OCI-LY3 (cell line): ENCODE data around the gene CSNK1A1.
"Not testable (repeated sequence)": the region's sequence is repeated elsewhere in the genome, so short reads cannot be mapped to it uniquely, and the experiment has no call there.

ENCODE experiments used
- H2AFZ ChIP-seq: fragments of 200-600, 300-600 bp; shearing (Covaris generic); 2 replicates; pipeline ENCODE4 v1.6.0; 2014; ENCODE audit warnings: antibody characterized with exemption, low read depth, low read length
- H3K27ac ChIP-seq: fragments of 200-600, 300-600 bp; sonication (generic); 2 replicates; pipeline ENCODE4 v1.5.1; 2014; ENCODE audit warnings: mild to moderate bottlenecking, low read length, moderate library complexity, mixed read lengths
- H3K27me3 ChIP-seq: fragments of 200-600, 300-600 bp; sonication (generic); 2 replicates; pipeline ENCODE4 v1.6.1; 2014; ENCODE audit warnings: low read depth, low read length, mixed read lengths
- H3K36me3 ChIP-seq: fragments of 200-600, 300-600 bp; sonication (generic); replicated peaks from 2 replicates; pipeline ENCODE3; 2014; ENCODE audit warnings: low read depth, low read length, mixed read lengths
- H3K4me1 ChIP-seq: fragments of 300-600, 200-600 bp; sonication (generic); 2 replicates; pipeline ENCODE4 v1.6.1; 2014; ENCODE audit warnings: low read length, mixed read lengths
- H3K4me2 ChIP-seq: fragments of 200-600, 300-600 bp; sonication (generic); 2 replicates; pipeline ENCODE4 v1.6.1; 2014; ENCODE audit warnings: low read length, mixed read lengths
- H3K4me3 ChIP-seq: fragments of 300-600, 200-600 bp; sonication (generic); 2 replicates; pipeline ENCODE4 v1.5.1; 2014; ENCODE audit warnings: antibody characterized with exemption, mild to moderate bottlenecking, low read length, moderate library complexity
- H3K79me2 ChIP-seq: fragments of 300-600, 200-600 bp; shearing (Covaris generic); 2 replicates; pipeline ENCODE4 v1.6.1; 2014; ENCODE audit warnings: mild to moderate bottlenecking, low read length, mixed read lengths
- H3K9ac ChIP-seq: fragments of 300-600, 200-600 bp; shearing (Covaris generic); 2 replicates; pipeline ENCODE4 v1.6.0; 2014; ENCODE audit warnings: mild to moderate bottlenecking, low read length, moderate library complexity
- H3K9me3 ChIP-seq: fragments of 200-600, 300-600 bp; shearing (Covaris generic); 2 replicates; pipeline ENCODE4 v1.6.1; 2014; ENCODE audit warnings: low read length, mixed read lengths; ENCODE audit not compliant: insufficient read depth
- H4K20me1 ChIP-seq: fragments of 200-600, 300-600 bp; sonication (generic); 2 replicates; pipeline ENCODE4 v1.6.1; 2016; ENCODE audit warnings: low read length, mixed read lengths; ENCODE audit not compliant: insufficient read depth
- EZH2phosphoT487 ChIP-seq: fragments of 200-600 bp; shearing (Covaris generic); IDR thresholded peaks from 2 replicates; pipeline ENCODE4 v1.6.1; 2018; ENCODE audit warnings: antibody characterized with exemption, mixed run types, low read depth
- TF ChIP-seq, protein P1 (sequence below): fragments of 200-600, 300-600 bp; sonication (generic); IDR thresholded peaks from 2 replicates; pipeline ENCODE4 v1.5.1; 2014; ENCODE audit warnings: antibody characterized with exemption, low read length, low read depth

CSNK1A1 gene

DNA sequence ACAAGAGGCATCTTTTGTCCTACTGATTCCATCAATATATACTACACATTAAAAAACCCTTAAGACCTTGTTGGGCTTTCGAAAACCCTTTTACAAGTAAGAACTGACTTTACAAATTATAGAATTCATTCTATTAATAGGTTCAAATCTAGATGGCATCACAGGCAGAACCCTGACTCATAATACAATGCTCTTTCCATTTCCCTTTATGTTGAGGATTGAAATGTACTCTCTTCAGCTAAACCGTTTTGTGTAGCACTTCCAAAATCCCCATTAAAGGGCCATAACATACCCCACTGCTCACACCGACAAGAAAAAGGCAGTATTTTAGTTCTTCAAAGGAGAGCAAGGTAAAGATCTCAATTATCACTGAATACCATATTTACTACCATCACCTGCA is 11.2 kb downstream of the CSNK1A1 start:
- Histone ChIP-seq H3K36me3 (peaks cover 13% of the 10 kb centered on the region), H3K79me2 (peaks cover 95% of the 10 kb centered on the region), H3K9me3 (no peaks in the 10 kb centered on the region), H2AFZ (no peak overlapping the region), H3K9ac (no peak overlapping the region), H3K4me1 (no peaks in the 10 kb centered on the region), H4K20me1 (peaks cover 31% of the 10 kb centered on the region), H3K27ac (no peak overlapping the region), H3K4me3 (no peak overlapping the region), H3K27me3 (no peaks in the 10 kb centered on the region), H3K4me2 (no peak overlapping the region)
- no peak for TF ChIP-seq EZH2phosphoT487
- TF ChIP-seq, protein P1, sequence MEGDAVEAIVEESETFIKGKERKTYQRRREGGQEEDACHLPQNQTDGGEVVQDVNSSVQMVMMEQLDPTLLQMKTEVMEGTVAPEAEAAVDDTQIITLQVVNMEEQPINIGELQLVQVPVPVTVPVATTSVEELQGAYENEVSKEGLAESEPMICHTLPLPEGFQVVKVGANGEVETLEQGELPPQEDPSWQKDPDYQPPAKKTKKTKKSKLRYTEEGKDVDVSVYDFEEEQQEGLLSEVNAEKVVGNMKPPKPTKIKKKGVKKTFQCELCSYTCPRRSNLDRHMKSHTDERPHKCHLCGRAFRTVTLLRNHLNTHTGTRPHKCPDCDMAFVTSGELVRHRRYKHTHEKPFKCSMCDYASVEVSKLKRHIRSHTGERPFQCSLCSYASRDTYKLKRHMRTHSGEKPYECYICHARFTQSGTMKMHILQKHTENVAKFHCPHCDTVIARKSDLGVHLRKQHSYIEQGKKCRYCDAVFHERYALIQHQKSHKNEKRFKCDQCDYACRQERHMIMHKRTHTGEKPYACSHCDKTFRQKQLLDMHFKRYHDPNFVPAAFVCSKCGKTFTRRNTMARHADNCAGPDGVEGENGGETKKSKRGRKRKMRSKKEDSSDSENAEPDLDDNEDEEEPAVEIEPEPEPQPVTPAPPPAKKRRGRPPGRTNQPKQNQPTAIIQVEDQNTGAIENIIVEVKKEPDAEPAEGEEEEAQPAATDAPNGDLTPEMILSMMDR = no peak

DNA sequence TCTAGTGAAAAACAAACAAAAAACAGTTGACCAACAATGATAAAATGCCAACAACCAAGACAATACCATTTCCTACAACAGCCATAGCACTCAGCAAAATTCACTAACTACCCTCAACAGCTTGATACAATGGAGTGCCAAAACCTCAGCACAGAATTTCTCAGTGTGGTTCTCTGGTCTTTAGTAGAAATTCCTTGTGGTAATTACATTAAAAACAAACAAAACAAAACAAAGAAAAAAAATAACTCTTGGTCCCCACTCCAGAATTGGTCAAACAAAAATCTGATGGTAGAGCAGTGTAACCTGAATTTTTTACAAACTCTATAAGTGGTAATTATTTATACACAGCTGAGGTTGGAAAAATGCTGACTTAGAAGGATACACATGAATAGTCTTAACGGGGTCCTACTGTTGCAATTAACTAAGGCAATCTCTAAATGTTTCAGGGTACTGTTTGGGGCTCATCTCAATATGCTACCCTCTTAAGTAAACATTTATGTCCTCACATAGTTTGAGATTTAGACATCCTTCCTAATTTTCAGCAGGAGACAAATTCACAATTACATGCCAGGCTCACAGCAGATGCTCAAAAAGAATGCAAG is 13.8 kb downstream of the CSNK1A1 start:
- no peak overlapping the region for H2AFZ ChIP-seq
- H3K4me3 ChIP-seq = no peak overlapping the region
- no peaks in the 10 kb centered on the region for H3K4me1 ChIP-seq
- H3K9me3 ChIP-seq = no peaks in the 10 kb centered on the region
- no peak overlapping the region for H3K9ac ChIP-seq
- H3K27ac ChIP-seq = no peak overlapping the region
- TF ChIP-seq EZH2phosphoT487 = no peak
- TF ChIP-seq, protein P1 = no peak
- no peaks in the 10 kb centered on the region for H3K27me3 ChIP-seq
- peaks cover 8% of the 10 kb centered on the region for H3K36me3 ChIP-seq
- no peak overlapping the region for H3K4me2 ChIP-seq
- H3K79me2 ChIP-seq = peaks cover 97% of the 10 kb centered on the region
- H4K20me1 ChIP-seq = peaks cover 45% of the 10 kb centered on the region

DNA sequence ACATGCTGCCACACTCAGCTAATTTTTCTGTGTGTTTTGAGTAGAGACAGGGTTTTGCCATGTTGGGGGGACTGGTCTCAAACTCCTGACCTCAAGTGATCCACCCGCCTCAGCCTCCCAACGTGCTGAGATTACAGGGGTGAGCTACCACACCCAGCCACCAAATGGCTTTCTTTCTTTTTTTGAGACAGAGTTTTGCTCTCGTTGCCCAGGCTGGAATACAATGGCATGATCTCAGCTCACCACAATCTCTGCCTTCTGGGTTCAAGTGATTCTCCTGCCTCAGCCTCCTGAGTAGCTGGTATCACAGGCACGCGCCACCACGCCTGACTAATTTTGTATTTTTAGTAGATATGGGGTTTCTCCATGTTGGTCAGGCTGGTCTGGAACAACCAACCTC is 15.5 kb downstream of the CSNK1A1 start:
- H3K9ac ChIP-seq, H3K4me3 ChIP-seq, H3K4me2 ChIP-seq, H3K9me3 ChIP-seq, H3K27me3 ChIP-seq, H3K4me1 ChIP-seq, H3K27ac ChIP-seq, H2AFZ ChIP-seq, H3K36me3 ChIP-seq: not testable (repeated sequence)
- Histone ChIP-seq H4K20me1 (peaks cover 54% of the 10 kb centered on the region), H3K79me2 (peaks cover 100% of the 10 kb centered on the region)

DNA sequence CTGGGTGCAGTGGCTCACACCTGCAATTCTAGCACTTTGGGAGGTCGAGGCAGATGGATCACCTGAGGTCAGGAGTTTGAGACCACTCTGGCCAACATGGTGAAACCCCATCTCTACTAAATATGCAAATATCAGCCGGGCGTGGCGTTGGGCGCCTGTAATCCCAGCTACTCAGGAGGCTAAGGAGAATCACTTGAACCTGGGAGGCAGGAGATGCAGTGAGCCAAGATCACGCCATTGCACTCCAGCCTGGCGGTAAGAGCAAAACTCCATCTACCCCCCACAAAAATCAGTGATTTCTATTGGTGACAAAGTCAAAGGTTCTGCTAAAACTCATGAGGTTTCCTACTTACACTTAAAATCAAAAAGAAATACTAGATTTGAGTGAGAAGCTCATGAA is 18.8 kb downstream of the CSNK1A1 start:
- peaks cover 68% of the 10 kb centered on the region for H4K20me1 ChIP-seq
- no peak overlapping the region for H3K9ac ChIP-seq
- peaks cover 100% of the 10 kb centered on the region for H3K79me2 ChIP-seq
- H3K36me3 ChIP-seq = peaks cover 4% of the 10 kb centered on the region
- no peak for TF ChIP-seq EZH2phosphoT487
- TF ChIP-seq, protein P1 = no peak
- H3K4me3 ChIP-seq = no peak overlapping the region
- H2AFZ ChIP-seq = no peak overlapping the region
- no peak overlapping the region for H3K4me2 ChIP-seq
- no peaks in the 10 kb centered on the region for H3K9me3 ChIP-seq
- no peaks in the 10 kb centered on the region for H3K27me3 ChIP-seq
- H3K4me1 ChIP-seq = no peaks in the 10 kb centered on the region
- no peak overlapping the region for H3K27ac ChIP-seq

DNA sequence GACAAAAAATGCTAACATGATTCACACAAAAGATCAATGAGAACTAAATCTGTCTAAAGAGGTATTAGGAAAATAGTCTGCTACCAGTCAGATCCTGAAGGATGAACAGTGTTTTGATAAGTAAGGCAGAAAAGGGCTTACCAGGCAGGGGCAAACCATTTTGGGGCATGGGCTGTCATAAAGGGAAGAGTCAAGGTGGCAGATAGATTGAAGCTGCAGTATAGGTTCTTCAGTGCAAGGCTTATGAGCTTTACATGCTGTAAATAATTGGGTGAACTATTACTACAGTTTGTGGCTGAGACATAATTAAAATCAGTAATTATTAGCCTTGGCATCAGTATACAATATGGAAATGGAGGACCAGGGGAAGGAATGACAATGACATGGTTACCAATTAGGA is 21.8 kb downstream of the CSNK1A1 start:
- Histone ChIP-seq H3K79me2 (peaks cover 100% of the 10 kb centered on the region), H4K20me1 (peaks cover 72% of the 10 kb centered on the region), H2AFZ (no peak overlapping the region), H3K4me1 (no peaks in the 10 kb centered on the region), H3K27ac (no peak overlapping the region), H3K9ac (no peak overlapping the region), H3K9me3 (no peaks in the 10 kb centered on the region), H3K4me3 (no peak overlapping the region), H3K4me2 (no peak overlapping the region), H3K27me3 (no peaks in the 10 kb centered on the region), H3K36me3 (no peaks in the 10 kb centered on the region)
- TF ChIP-seq, protein P1 = no peak
- TF ChIP-seq EZH2phosphoT487 = no peak
